Activated CD4-positive, alpha-beta T cell treated with anti-CD3 and anti-CD28 coated beads, Interleukin-2, amount 50 U/mL, for 16 hours (primary cell): Measurements from ENCODE around the gene SERPING1.

Experiments
- DNase-seq: peaks from one replicate; pipeline ENCODE4 v3.0.0-alpha.2; 2020

SERPING1 gene

DNA sequence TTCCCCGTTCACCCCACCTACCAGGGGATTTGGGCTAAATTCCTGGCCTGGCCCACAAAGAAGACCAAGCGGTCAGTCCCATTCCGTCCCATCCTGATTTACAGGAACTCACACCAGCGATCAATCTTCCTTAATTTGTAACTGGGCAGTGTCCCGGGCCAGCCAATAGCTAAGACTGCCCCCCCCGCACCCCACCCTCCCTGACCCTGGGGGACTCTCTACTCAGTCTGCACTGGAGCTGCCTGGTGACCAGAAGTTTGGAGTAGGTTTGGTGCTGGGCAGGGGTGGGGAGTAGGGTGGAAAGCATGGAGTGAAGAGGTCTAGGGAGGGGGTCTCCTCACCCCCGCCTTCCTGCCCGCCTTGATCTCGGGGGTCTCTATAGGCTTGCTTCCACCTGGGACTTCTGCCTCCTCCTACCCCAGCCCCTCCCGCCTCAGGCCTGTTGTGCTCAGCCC lies at the start of gene SERPING1:
Gene SERPING1 (plus strand): TSS at position 225 of the 455 bp plus-strand sequence. CDS start 586 bp downstream, outside the sequence.
- DNase-seq: no peak

GRCh38 chr11:57547854-57548377 lies 49.6 kb upstream of the SERPING1 start:
- no peak for DNase-seq

- DNase-seq: no peak
These were observed 47.5 kb upstream of the SERPING1 start for GRCh38 chr11:57549983-57550382.

DNA sequence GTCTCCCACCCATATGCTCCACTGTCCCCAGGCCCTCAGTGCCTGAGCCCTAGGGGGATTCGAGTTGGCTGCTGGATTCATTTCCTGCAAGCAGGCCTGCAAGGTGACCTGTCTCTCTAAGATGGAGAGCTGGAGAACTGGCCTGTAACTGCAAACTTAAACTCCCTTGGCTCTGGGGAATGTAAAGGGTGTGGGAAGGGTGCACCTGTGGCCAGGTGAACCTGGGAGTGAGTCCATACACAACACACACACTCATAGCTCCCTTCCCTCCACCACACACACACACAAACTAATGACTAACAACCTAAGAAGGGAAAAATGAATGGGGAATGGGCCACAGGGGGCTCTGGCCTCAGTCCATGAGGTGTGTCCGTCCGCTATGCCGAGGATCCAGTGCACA lies 45.5 kb upstream of the SERPING1 start:
- no peak for DNase-seq

DNA sequence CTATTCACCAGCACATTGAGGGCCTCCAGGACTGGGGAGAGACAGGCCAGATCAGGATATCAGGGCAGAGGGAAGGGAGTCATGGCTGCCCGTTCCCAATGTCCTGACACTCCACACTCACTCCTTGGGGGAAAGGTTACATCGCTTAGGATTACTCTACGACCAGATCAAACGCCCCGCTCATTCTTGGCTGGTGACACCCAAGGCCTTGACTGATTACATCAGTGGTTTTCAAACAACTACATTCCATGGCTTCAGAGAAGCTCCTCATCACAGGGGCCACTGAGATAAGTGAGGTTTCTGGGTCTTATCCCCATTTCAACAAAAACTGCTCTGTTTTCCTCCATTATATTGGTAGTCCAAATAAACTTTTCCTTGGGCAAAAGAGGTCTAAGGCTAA lies 45.0 kb upstream of the SERPING1 start:
- DNase-seq: no peak

GRCh38 chr11:57555393-57555792 lies 42.1 kb upstream of the SERPING1 start:
- DNase-seq: no peak

DNA sequence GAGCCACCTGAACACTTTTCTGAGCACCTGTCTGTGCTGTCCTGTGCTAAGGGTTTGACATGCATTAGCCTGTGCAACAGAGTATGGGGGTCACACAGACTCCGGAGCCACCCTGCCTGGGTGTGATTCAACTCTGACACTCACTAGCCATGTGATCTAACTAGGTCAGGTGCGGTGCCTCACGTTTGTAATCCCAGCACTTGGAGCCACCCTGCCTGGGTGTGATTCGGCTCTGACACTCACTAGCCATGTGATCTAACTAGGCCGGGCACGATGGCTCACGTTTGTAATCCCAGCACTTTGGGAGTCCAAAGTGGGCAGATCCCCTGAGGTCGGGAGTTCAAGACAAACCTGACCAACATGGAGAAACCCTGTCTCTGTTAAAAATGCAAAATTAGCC lies 41.4 kb upstream of the SERPING1 start:
- no peak for DNase-seq

GRCh38 chr11:57560146-57560545 lies 37.3 kb upstream of the SERPING1 start:
- DNase-seq: no peak

DNA sequence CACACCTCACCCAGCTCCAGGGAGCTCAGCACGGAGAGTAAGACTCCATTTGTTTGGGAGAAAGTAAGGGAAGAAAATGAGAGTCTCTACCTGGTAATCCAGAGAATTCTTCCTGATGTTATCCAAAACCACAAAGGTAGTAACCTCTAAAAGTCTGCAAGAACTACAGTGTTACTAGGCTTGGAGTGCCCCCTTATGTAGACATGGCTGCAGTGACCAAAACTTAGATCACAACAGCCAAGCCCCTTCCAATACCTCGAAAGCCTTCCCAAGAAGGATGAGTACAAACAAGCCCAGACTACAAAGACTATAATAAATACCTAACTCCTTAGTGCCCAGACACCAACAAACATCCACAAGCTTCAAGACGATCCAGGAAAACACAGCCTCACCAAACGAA lies 34.9 kb upstream of the SERPING1 start:
- no peak for DNase-seq

DNA sequence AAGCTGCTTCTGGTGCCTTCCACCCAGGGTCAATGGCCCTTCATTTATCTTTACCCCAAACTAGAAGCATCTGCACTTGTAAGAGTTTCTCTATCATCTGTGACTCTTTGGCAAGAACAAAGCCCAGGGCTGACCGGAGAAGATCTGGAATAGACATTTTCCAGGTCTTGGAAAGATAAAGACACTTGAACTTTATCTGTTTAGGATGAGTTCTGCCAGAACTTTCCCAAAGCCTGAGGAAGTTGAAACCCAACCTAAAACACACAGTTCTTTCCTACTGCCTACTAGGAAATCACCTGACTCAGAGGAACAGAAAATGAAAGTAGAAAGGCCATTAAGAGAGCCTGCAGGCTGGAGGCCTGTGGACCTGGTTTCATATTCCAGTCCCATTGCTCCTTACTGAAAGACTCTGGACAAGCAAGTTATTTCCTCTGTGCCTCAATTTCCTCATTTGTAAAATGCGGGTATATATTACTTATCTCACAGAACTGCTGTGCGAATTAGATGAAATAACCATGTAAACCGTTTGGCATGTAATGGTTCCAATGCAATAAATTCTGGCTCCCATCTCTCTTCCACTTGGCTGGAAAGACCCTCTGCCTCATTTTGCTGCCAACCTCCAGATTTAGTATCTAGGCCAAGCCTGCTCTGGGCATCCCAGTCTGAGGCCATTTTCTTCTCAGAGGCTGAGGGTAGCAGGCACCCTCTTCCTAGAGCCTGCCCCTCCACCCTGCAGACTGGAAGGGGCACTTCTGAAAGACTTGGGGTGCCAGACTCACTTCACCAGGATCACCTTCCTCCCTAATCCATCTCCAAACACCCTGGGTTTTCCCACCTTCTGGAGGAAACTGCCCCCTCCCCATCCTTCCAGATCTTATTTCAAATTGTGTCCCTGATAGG lies 31.2 kb upstream of the SERPING1 start:
- DNase-seq: peak; percentile 69

- peak; percentile 33 for DNase-seq
These were observed 30.5 kb upstream of the SERPING1 start for GRCh38 chr11:57566905-57567514.

GRCh38 chr11:57567515-57568329 lies 29.8 kb upstream of the SERPING1 start, which contains the start of gene UBE2L6:
Gene UBE2L6 (minus strand): TSS chr11:57567672. CDS start chr11:57567611, 61 bp downstream.
- peak; percentile 66 for DNase-seq

GRCh38 chr11:57568330-57568766 lies 29.1 kb upstream of the SERPING1 start:
- peak; percentile 89 for DNase-seq

DNA sequence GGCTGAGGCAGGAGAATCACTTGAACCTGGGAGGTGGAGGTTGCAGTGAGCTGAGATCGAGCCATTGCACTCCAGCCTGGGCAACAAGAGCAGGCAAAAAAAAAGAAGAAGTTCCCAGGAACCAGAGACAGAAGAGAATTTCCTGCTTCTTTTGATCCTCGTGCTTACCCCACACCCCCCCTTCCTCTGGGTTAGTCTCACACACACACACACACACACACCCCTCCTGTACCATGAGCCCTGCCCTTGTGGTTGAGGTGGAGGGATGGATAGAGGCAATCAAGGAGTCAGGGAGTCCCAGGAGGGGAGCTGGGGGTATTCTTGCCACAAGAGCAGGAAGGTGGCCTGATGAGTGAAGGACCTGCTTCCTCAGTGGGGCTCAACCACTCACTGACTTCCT lies 25.9 kb upstream of the SERPING1 start:
- no peak for DNase-seq

- DNase-seq: no peak
These were observed 23.4 kb upstream of the SERPING1 start for GRCh38 chr11:57574061-57574460.

DNA sequence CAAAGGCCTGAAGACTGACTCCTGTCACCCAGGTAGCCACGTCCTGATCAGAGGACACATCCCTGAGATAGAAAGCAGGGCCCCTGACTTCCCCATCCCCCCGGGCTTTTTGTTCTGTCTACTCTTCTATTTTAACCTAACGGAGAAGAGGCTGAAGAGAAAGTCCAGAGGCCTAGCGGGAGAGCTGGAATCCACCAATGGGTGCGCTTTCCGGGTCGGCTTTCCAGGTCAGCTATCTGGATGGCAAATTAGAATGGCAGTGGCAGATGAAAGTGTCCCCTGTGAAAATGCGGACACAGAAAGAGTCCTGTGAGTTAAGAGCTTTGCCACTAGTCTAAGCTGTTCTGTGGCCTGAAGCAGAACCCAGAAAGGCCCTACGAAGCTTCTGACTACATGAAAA lies 13.1 kb upstream of the SERPING1 start:
- DNase-seq: no peak

DNA sequence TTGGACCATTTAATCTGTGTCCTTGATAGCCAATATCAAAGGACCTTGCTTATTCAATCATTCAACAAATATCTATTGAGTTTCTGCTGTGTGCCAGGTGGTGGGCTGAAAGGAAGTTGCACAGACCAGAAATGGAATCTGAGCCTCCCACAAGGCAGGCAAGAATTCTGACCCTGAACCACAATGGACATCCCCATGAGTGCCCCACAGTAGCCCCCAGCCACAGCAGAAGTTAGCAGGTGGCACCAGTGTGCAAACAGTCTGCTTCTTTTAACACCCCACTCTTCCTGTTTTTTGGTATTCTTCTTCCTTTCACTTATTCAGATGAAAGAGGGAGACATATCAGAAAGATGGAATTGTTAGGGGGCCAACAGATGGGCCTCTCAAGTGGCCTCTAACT lies 12.2 kb upstream of the SERPING1 start:
- no peak for DNase-seq

GRCh38 chr11:57586711-57587245 lies 10.7 kb upstream of the SERPING1 start:
- no peak for DNase-seq

DNA sequence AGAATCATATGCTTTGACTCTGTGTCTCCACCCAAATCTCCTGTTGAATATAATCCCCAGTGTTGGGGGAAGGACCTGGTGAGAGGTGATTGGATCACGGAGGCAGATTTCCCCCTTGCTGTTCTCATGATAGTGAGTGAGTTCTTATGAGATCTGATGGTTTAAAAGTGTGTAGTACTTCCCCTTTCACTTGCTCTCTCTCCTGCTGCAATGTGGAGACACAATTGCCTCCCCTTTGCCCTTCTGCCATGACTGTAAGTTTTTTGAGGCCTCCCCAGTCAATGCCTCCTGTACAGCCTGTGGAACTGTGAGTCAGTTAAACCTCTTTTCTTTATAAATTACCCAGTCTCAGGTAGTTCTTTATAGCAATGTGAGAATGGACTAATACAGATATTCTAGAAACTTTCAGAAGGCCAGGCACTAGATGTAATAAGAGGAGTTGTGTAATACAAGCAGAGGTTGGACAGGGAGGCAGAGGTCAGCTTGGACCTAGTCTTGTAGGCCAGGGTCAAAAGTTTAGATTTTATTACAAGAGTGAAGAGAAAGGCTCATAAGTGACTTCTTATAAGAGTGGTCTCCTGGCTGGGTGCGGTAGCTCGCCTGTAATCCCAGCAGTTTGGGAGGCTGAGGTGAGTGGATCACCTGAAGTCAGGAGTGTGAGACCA lies 9.3 kb upstream of the SERPING1 start:
- DNase-seq: no peak

DNA sequence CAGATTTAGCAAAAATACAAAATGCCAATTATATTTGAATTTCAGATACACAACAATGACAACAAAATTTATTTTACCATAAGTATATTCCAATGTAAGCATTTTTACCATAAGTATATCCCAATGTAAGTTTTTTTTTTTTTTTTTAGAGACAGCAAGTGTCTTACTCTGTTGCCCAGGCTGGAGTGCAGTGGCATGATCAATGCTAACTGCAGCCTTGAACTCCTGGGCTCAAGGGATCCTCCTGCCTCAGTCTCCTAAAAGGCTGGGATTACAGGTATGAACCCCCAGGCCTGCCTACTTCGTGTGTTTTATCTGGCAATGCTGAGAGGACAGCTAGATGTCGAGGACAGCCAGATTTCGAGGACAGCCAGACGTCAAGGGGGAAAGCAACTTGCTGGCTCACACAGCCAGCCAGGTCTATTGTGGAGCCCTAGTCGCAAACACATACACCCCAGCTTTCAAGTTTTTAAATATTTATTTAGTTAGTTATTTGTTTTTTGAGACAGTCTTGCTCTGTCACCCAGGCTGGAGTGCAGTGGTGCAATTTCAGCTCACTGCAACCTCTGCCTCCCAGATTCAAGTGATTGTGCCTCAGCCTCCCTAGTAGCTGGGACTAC lies 1.1 kb upstream of the SERPING1 start:
- DNase-seq: no peak
